Gastrocnemius medialis (tissue), 4 donors: ENCODE measurements around the gene PPP1R13L.

ENCODE experiments used
- POLR2A ChIP-seq, 2 donors: fragments of 450-650 bp; IDR thresholded peaks; one replicate each; pipeline ENCODE4 v1.6.1; 2017; ENCODE audit warnings: antibody characterized with exemption in 2 of 2, mild to moderate bottlenecking in 2 of 2, moderate library complexity in 2 of 2
- TF ChIP-seq, protein P1 (sequence below), 5 experiments: fragments of 450-650 bp in 3 of 5; fragments of 200-600 bp in 2 of 5; sonication (generic) in 2 of 5; IDR thresholded peaks in 4 of 5; conservative IDR thresholded peaks in 1 of 5; 1 replicate in 4 of 5; 2 replicates in 1 of 5; pipeline ENCODE4 v1.5.1; 2016 to 2019; ENCODE audit warnings: antibody characterized with exemption in 5 of 5, mild to moderate bottlenecking in 3 of 5, moderate library complexity in 3 of 5

DNA sequence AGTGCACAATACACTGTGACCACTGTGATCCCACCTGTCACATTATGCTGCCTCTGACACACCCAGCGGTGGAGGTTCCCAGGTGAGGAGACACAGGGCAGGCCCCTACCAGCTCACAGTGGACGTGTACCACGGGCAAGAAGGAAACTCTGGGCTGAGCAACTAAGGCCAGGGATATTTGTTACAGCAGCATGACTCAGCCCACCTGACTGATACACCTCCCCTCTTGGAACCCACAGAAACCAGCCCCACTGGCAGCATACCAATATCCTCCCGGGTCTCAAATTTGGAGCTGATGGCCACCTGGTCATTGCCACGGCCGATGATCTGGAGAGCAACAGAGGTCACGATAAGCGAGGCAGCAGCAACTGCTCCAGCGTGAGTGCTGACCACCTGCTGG lies 49.5 kb downstream of the PPP1R13L start:
- TF ChIP-seq, protein P1, sequence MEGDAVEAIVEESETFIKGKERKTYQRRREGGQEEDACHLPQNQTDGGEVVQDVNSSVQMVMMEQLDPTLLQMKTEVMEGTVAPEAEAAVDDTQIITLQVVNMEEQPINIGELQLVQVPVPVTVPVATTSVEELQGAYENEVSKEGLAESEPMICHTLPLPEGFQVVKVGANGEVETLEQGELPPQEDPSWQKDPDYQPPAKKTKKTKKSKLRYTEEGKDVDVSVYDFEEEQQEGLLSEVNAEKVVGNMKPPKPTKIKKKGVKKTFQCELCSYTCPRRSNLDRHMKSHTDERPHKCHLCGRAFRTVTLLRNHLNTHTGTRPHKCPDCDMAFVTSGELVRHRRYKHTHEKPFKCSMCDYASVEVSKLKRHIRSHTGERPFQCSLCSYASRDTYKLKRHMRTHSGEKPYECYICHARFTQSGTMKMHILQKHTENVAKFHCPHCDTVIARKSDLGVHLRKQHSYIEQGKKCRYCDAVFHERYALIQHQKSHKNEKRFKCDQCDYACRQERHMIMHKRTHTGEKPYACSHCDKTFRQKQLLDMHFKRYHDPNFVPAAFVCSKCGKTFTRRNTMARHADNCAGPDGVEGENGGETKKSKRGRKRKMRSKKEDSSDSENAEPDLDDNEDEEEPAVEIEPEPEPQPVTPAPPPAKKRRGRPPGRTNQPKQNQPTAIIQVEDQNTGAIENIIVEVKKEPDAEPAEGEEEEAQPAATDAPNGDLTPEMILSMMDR (IDR thresholded peaks at IDR 0.05 in 4 of 5, conservative IDR thresholded peaks at IDR 0.05 in 1 of 5), result no peak
- no peak for TF ChIP-seq POLR2A (IDR thresholded peaks at IDR 0.05)
